T-helper 2 cell treated with Interferon-gamma antibody and Interleukin-4, amounts not matched to agents 100 ng/mL and 5 ng/mL, for 36 hours (primary cell): Measurements from ENCODE around the gene TMEM38B. TPM values are rescaled to one million over a fixed set of nuclear protein-coding genes. Genes with fewer than 3 reads are reported as not detected.

Source experiments
- intact Hi-C: fragments of 100-400 bp; cut with micrococcal nuclease; formaldehyde crosslinking; loops from one replicate; pipeline ENCODE4 v1.15.1; 2023
- total RNA-seq: library from RNA; stranded (reverse); gene quantifications from 2 replicates; pipeline ENCODE4 v1.2.3, GENCODE V29; 2022

Gene TMEM38B, protein sequence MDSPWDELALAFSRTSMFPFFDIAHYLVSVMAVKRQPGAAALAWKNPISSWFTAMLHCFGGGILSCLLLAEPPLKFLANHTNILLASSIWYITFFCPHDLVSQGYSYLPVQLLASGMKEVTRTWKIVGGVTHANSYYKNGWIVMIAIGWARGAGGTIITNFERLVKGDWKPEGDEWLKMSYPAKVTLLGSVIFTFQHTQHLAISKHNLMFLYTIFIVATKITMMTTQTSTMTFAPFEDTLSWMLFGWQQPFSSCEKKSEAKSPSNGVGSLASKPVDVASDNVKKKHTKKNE
- total RNA-seq = 4.5 and 5.8 TPM in 2 replicates

DNA sequence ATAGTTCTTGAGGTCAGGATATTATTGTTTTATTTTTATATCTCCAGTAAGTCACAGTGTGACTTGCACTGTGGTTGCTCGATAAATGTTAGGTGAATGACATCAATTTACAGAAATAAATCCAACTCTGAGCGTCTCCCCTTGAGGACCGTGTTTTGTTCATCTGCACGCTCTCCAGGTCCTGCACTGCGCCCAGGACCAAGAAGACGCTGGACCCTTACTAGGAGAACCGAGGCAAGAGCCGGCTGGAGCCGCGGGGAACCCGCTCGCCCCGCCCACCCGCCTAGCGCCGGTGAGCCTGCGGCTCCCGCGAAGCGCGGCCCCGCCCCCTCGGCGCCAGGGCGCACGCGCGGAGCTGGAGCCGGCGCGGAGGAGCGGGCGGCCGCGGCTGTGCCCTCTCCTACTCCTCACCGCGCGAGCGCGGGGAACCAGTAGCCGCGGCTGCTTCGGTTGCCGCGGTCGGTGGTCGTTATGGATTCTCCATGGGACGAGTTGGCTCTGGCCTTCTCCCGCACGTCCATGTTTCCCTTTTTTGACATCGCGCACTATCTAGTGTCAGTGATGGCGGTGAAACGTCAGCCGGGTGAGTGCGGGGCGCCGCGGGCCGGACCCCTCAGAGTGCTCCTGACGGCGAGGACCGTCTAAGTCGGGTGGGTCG lies at the start of gene TMEM38B:
TMEM38B (plus strand) TSS at position 352 of the 658 bp plus-strand sequence; CDS start at position 472, 120 bp downstream.
- intact Hi-C loops = loop anchor here (1.0 to 10.0 kb wide), 8 partner anchors 24 to 1602 kb away; partner anchors contain the start of genes FKTN, NIPSNAP3A, SLC44A1 and SMC2

DNA sequence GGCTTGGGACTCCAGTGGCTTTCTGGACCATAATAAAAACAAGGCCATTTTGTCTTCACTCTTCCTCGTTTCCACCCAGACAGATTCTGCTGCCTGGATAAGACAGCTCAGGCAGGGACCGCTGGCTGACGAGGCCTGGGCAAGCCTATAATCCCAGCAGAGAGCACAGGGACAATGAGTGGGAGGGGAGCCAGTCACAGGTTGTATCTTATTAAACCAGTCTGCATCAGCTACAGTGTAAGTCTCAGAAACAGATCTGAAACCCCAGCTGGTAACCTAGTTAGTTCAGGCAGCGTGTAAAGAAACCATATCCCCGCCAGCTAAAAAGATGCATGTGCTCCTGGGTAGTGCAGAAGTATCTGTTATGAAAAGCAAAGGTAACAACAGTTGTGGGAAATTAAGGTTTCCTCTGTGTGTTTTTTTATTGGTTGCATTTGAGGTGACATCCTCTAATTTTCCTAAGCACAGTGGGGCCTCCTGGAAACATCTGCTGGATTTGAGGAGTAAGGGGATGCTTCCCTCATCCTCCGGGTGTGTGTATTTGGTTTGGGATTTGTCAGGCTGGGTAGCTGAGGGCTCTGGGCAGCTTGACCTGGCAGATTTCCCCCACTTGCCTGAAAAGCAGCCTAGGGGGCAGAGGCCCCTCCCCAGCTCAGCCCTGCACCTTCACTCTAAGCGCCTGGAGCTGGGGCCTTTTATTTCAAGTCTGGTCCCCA lies 47.3 kb upstream of the TMEM38B start:
- intact Hi-C loops = no loop called here

DNA sequence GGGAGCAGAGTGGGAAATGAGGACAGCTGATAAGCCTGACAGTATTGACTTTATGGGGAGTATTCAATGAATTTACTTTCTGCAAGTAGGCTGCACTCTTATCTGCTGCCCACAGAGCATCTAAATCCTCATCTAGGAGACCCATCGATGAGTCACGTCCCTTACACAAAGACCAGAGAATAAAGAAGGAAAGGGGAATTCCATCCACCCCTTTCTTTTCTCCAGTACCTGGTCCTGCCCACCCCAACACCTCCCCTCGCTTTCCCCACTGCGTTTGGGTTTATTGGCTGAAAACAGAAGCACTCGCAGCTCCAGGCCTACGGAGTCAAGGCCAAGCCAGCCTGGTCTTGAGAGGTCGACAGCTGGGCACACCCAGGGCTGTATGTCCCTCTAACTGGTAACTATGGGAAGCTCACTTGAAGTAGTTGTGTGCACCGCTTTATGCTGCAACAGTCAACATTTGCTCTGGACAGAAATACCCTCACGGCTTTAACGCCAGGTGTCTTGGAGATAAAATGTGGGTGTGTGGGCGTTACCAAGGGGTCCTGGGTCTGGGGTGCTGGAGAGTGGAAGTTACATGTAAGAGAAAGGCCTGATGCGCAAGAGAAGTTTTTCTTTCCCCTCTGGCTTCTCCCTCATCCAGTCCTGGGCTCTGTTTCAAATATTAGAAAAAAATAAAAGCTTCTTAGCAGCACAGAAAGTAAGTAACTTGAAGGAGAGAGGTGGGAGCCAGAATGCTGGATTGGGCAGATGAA lies 46.6 kb upstream of the TMEM38B start:
- intact Hi-C loops = no loop called here

DNA sequence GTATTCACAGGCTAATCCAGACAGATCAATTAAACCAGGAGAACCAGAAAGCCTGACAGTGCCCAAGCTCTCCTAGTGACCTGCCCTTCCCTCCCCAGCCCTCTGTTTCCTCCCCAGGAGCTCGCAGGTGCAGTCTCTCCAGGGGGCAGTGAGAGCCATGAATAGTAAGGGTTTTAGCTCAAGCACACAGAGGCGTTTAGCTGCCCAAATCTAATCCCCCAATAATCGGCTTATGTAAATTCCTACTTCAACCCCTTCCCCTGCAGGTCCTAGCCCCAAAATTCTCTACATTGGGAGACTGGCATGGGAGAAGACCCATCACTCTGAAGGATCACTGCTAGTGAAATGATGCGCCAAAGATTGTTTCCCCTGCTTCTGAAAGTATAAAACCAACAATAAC lies 42.5 kb upstream of the TMEM38B start:
- intact Hi-C loops = no loop called here

DNA sequence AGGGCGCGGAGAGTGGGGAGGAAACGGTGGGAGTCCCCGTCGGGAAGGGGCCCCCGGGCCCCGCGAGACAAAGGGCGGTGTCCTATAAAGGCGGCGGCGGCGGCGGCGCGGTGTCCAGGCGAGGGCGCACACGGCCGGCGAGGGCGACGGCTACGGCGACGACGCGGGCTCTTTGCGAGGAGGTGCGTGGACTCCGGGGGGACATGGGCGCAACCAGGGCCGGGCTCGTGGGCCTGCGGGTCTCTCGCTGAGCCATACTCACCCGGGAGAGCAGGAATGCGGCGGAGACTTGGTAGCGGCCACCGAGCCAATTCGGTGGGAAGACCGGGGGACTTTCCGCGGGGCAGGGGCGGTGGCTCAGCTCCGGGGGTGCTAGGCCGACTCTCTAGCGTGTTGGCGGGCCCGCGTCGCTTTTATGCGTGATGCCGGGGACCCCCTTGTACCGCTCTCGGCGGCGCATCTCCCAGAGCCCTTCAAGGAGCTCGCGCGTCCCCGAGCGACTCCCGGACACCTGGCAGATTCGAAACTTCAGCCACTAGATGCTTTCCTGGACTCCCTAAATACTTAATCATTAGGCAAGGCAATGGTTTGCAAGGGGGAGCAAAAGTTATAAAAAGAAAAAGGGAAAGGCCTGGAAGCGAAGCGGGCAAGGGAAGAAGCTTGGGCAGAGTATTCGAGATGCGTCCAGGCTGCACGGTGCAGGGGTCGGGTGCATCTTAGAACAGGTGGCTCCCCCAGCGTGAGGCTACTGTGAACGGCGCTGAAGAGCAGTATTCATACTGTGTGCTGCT lies 38.0 kb upstream of the TMEM38B start:
- intact Hi-C loops = no loop called here

DNA sequence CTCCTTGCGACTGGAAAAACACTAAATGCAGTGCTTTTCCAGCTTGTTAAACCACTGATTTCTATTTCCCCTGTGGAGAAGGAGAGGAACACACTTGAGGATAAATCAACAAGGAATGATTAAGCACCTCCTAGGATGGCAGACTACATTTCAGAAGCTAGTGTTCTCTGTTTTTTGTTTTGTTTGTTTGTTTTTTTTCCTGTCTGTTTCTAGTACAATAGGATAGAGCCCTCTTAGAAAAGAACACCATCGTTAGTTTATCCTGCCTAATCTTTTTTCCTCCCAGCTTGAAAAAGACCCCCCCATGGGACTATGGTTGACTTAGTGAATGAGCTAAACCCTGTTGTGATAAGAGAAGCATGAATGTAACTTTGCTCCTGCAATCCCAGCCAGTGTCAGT lies 36.0 kb upstream of the TMEM38B start:
- intact Hi-C loops = no loop called here

DNA sequence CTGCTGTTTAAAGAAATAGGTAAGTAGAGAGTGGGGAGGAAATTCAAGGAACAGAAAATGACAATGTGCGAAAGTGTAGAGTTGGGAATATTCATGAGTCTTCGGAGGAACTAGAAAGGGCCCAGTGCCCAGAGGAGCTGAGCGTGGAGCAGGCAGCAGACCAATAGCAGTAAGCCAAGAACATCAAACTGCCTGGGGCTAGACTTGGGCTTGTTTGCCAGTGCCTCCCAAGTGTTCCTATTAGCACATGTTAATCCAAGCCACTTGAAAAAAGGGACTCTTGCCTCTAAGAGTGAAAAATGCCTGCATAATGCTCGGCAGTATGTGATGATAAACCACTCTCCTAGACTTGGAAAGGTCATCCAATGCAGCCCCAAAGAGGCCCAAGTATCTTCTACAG lies 33.3 kb upstream of the TMEM38B start:
- intact Hi-C loops = no loop called here

DNA sequence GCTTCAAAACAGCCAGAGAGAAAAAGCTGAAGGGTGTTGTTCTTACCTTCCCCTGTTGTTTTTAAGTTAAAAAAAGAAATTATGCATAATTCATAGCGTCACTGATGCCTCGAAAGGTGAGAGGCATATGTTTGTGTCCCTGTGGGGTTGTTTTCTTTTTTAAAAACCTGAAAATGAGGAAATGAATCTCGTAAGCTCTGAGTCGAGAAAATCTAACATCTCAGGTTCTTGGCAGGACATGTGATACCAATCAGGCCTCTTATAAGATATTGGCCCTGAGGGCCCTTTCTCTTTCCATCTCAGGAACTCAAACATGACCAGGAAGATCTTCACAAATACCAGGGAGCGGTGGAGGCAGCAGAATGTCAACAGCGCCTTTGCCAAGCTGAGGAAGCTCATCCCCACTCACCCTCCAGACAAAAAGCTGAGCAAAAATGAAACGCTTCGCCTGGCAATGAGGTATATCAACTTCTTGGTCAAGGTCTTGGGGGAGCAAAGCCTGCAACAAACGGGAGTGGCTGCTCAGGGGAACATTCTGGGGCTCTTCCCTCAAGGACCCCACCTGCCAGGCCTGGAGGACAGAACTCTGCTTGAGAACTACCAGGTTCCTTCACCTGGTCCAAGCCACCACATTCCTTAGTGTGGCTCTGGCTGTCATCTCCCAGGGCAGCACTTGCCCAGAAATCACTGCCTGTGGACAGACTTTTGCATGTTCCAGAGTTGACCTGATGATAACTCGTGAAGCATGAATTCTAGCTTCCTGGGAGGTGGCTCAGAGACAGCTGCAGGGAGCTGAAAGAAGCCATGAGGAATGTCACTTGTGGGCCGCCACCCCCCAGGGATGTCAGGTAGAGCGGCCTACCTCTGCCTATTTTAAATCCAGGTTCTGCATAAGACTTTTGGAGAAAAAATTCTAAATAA lies 31.9 kb upstream of the TMEM38B start, which contains the start of gene TAL2:
TAL2 (plus strand) TSS at position 274 of the 921 bp plus-strand sequence; CDS start at position 314, 40 bp downstream.
- intact Hi-C loops = no loop called here

DNA sequence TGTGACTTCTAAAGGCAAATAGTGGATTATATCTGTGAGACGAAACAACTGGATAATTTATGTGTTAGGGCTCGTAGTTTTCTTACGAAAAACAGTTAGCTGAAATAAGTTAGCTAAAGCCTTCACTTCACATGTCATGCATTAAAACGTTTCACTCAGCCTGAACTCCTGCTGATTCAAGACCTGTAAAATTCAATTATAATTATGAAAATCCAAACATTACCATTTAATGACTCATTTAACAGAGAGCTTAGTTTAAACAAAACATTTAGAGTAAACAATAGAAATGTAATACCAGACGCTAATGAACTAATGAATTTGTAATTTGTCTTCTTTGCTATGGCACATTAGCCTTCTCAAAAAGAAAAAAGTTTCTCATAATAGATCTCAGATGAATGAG lies 30.4 kb upstream of the TMEM38B start:
- intact Hi-C loops = no loop called here

DNA sequence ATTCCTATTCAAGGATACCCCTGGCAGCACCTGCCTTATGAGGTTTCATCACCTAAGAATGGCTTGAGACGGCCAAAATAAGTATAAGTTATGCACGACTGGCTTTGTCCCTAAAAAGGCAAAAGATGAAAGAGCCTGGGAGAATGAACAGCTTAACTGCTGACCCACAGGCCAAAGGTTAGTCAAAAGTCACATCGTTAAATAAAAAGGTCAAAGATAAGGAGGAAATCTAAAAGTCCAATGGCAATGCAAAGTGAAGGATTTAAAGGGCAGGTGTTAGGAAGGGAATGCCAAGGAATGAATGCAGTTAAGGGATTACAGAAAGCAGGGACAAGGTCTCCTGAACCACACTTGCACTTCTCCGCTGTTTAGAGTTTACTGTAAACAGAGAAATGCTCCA lies 26.5 kb upstream of the TMEM38B start:
- intact Hi-C loops = no loop called here

DNA sequence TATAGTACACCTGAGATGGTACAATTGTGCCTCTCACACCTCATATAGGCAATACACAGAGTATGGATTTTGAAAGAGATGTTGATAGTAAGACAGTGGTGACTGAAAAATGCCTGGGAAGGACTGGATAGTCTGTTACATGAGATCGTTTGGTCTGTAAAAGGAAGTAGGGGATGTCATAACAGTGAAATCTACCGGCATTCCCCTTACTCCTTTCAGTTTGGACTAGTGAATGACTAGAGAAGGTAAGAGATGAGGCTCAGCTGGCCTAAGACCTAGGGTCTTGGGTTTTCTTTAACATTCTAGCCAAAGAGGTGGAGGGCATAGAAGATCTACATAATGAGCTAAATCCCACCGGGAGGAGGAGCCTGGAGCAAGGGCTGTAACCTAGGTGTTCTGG lies 24.0 kb upstream of the TMEM38B start:
- intact Hi-C loops = no loop called here

DNA sequence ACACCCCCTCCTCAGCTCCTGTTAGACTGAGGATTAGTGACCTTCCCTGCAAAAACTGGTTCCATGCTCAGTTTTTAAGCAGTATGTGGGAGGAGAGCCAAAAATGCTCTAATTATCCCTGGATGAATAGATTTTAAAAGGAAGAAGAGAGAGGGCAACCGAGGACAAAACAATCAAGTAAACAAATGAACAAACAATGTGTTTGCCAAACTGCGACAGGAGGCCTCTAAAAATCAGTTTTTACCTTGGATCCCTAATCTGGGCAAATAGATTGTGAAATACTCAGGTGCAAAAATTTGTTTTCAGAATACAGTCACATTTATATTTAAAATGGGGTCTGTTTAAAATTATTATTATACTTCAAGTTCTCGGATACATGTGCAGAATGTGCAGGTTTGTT lies 23.6 kb upstream of the TMEM38B start:
- intact Hi-C loops = no loop called here

DNA sequence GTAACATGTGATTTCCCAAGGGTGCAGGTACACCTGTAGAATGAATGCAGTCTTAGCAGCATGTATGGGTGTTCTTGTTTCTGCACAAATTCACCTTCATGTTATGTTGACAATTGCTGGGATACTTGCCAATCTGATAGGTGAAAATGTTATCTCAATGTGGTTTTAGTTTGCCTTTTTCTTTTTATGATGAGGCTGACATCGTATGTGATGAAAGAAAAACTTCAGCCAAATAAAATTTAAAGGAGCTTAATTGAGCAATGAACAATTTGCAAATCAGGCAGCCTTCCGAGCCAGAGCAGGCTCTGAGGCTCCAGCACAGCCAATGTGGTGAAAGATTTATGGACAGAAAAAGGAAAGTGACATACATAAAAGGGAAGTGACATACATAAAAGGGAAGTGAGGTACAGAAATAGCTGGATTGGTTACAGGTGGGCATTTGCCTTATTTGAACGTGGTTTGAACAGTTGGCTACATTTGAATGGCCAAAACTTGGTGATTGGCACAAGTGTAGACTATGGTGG lies 21.6 kb upstream of the TMEM38B start:
- intact Hi-C loops = no loop called here

DNA sequence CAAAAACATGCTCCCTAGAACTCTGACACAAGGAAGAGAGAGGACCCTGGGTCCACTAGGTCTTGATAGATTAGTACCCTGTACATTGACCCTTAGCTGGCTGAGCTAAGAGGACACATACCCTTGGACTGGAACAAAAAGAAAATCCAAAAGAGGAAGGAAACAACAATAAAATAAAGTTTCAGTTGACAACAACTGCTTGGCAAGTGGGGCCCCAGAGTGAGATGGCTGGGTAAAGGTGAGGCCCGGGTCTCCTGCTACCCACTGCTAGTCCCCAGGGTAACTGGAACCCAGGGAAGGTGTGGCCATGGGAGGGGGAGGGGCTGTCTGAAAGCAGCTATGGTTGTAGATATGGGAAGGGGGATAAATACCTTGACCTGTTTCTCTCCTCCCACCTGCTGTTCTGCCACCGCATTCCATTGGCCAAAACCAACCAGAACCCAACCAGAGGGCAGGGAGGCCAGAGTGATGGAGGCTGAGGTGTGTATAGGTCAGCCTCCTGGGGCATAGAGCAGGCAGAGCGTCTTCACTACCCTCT lies 20.4 kb upstream of the TMEM38B start:
- intact Hi-C loops = no loop called here

DNA sequence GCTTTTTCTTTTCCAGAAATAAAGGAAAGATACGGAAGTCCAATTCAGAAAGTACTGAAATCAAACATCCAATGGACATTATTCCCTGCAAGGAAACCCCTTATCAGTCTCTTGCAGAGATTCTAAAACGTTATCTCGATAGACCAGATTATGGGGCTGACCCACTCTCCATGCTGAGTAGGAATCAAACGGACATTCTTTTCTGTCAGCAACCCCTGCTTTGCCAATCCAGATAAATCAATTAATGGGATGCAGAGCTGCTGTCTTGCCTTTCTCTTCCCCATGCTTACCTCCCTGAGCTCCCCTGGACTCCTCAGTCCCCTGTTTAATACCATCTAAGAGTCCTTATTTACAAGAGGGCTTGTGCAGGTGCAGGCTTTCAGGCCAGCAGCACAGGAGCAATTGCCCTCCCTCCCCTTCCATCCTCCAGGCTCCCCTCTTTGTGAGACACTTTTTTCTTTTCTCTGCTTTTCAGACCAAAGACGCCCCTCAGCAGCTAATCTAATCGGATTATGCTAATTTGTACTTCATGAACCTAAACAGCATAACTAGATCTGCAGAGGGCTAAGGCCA lies 17.9 kb upstream of the TMEM38B start:
- intact Hi-C loops = no loop called here

DNA sequence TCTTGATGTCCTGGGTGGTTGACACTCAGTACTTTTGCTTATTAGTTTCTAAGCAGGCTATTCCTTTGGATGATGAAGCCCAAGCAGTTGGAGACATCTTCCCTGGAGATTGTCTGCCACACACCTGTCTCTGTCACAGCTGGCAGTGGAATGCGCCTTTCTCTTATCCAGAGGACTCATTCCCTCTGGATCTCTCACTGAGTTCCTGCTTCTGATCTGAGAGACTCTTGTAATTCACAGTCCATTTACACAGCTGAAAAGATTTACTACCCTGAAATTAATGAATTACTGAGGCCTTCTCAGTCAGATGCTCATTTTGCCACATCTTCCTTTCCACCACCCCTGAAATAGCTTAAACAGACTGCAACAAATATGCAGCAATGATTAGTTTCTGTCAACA lies 16.2 kb upstream of the TMEM38B start:
- intact Hi-C loops = no loop called here

DNA sequence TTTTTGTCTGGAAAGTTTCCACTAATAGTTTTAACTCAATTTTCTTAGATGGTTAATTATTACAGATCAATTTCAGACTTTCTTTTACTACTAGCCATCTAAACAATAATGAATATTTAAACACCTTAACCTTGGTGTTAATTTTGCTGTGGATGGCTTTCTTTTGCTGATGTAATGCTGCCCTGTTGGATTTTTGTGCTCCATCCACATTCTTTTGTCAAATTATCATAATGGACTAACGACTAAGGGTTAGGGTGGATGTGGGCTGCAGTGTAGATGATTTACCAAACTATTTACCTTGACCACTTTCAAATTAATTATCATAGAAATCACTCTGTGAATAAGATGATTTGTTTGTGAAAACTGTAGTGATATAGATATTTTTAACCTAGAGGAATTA lies 15.6 kb upstream of the TMEM38B start:
- intact Hi-C loops = no loop called here

DNA sequence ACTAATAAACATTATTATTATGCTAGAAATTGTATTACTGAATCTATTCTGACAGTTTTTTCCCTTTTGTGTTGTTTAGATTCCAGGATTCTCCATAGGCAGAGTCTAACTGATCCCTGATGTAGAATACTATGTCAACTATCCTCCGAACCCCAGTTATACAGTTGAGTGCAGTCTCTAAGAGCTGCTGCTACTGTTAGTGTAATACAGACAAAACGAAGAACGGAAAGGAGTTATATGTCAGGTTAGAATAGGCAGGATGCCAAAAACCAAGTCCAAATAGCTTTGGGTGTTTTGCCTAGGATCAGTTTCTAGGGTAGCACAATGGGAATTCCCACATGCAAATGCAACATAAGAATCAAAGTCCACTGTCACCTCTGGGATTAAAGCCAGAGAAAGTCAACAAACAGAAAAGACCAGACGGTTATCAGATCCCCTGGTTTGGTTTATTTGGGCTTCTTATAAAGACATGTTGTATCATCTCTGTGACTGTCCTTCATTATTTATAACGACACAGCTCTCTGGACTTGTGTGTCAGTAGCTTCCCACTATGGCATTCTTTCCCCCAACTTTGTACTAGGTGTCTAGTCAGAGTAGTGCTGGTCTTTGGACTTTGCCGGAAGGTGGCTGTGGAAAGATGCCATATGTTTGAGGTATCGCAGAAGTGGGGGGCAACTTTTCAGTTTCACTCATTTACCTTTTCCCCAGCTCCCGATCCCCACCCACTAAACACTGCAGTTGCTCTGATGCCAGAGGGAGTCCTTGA lies 14.9 kb upstream of the TMEM38B start:
- intact Hi-C loops = no loop called here
